ENCODE results near the gene DNAJC7. TPM values are rescaled to one million over a fixed set of nuclear protein-coding genes. Genes with fewer than 3 reads are reported as not detected.

The DNAJC7 gene
- total RNA-seq, 2 donors from 2014 or later, result 112 to 116 TPM

GRCh38 chr17:42031584-42031983 is 14.3 kb upstream of the DNAJC7 start:
- no peak overlapping the region for H3K9ac ChIP-seq (ENCODE audit: extremely low read depth, low read length, poor library complexity, severe bottlenecking)
- no peaks in the 10 kb centered on the region for H3K36me3 Mint-ChIP-seq (ENCODE audit: low read depth)
- DNase-seq, result peak; percentile 53
- no peaks in the 10 kb centered on the region for H3K27me3 ChIP-seq (ENCODE audit: control insufficient read depth, insufficient read depth, low read length, poor library complexity, severe bottlenecking)
- no peak for TF ChIP-seq CTCF (conservative IDR thresholded peaks at IDR 0.05)
- H3K4me1 Mint-ChIP-seq, result peaks cover 12% of the 10 kb centered on the region
- H3K4me3 Mint-ChIP-seq, result no peak overlapping the region
- H3K36me3 ChIP-seq (ENCODE audit: control insufficient read depth, insufficient read depth, low read length), result no peaks in the 10 kb centered on the region
- H3K27ac Mint-ChIP-seq, result no peak overlapping the region
- WGBS, 2 experiments (ENCODE audit: insufficient coverage in 1 of 2, insufficient read length in 1 of 2), result 73 to 86% methylated on average over 4 to 6 of the region's 6 CpGs
- H3K27ac ChIP-seq (ENCODE audit: low read depth, low read length), result no peak overlapping the region
- H3K27me3 Mint-ChIP-seq (ENCODE audit: insufficient read depth), result peaks cover 2% of the 10 kb centered on the region
- no peaks in the 10 kb centered on the region for H3K4me1 ChIP-seq (ENCODE audit: control insufficient read depth, insufficient read depth, low read length)
- H3K9me3 Mint-ChIP-seq, result no peaks in the 10 kb centered on the region
- no peaks in the 10 kb centered on the region for H3K9me3 ChIP-seq (ENCODE audit: control insufficient read depth, low read length)
- no peak overlapping the region for H3K4me3 ChIP-seq (ENCODE audit: low read length)

- 83 to 95% methylated on average over 3 to 7 of the region's 7 CpGs for WGBS, 2 experiments (ENCODE audit: insufficient coverage in 1 of 2, insufficient read length in 1 of 2)
- H3K36me3 Mint-ChIP-seq (ENCODE audit: low read depth), result peaks cover 10% of the 10 kb centered on the region
- H3K9ac ChIP-seq (ENCODE audit: extremely low read depth, low read length, poor library complexity, severe bottlenecking), result no peak overlapping the region
Observed at GRCh38 chr17:42028791-42029127, 11.5 kb upstream of the DNAJC7 start.

GRCh38 chr17:42027961-42028790 is 10.9 kb upstream of the DNAJC7 start:
- peaks cover 7% of the 10 kb centered on the region for H3K4me1 Mint-ChIP-seq
- 37 to 56% methylated on average over 10 to 19 of the region's 19 CpGs for WGBS, 2 experiments (ENCODE audit: insufficient coverage in 1 of 2, insufficient read length in 1 of 2)
- no peaks in the 10 kb centered on the region for H3K9me3 Mint-ChIP-seq
- peak; percentile 80 for TF ChIP-seq CTCF (conservative IDR thresholded peaks at IDR 0.05)
- Histone ChIP-seq H3K27me3 (ENCODE audit: control insufficient read depth, insufficient read depth, low read length, poor library complexity, severe bottlenecking) (no peaks in the 10 kb centered on the region), H3K27ac (ENCODE audit: low read depth, low read length) (peak overlapping the region; percentile 57), H3K9ac (ENCODE audit: extremely low read depth, low read length, poor library complexity, severe bottlenecking) (no peak overlapping the region), H3K4me1 (ENCODE audit: control insufficient read depth, insufficient read depth, low read length) (no peaks in the 10 kb centered on the region), H3K36me3 (ENCODE audit: control insufficient read depth, insufficient read depth, low read length) (peaks cover 20% of the 10 kb centered on the region), H3K9me3 (ENCODE audit: control insufficient read depth, low read length) (no peaks in the 10 kb centered on the region), H3K4me3 (ENCODE audit: low read length) (no peak overlapping the region)
- peaks cover 2% of the 10 kb centered on the region for H3K27me3 Mint-ChIP-seq (ENCODE audit: insufficient read depth)
- peak; percentile 94 for DNase-seq
- no peak overlapping the region for H3K4me3 Mint-ChIP-seq
- H3K27ac Mint-ChIP-seq, result no peak overlapping the region
- peaks cover 16% of the 10 kb centered on the region for H3K36me3 Mint-ChIP-seq (ENCODE audit: low read depth)

More at GRCh38 chr17:42028791-42029127, 11.5 kb upstream of the DNAJC7 start:
- TF ChIP-seq CTCF (conservative IDR thresholded peaks at IDR 0.05), result no peak
- no peak overlapping the region for H3K4me3 ChIP-seq (ENCODE audit: low read length)
- H3K36me3 ChIP-seq (ENCODE audit: control insufficient read depth, insufficient read depth, low read length), result peaks cover 14% of the 10 kb centered on the region
- H3K4me1 ChIP-seq (ENCODE audit: control insufficient read depth, insufficient read depth, low read length), result no peaks in the 10 kb centered on the region
- Mint-ChIP-seq H3K27ac (no peak overlapping the region), H3K4me1 (peaks cover 8% of the 10 kb centered on the region), H3K4me3 (no peak overlapping the region), H3K9me3 (no peaks in the 10 kb centered on the region), H3K27me3 (ENCODE audit: insufficient read depth) (peaks cover 2% of the 10 kb centered on the region)
- H3K9me3 ChIP-seq (ENCODE audit: control insufficient read depth, low read length), result no peaks in the 10 kb centered on the region
- H3K27me3 ChIP-seq (ENCODE audit: control insufficient read depth, insufficient read depth, low read length, poor library complexity, severe bottlenecking), result no peaks in the 10 kb centered on the region
- H3K27ac ChIP-seq (ENCODE audit: low read depth, low read length), result no peak overlapping the region
- no peak for DNase-seq

All from endodermal cell (in vitro differentiated cells).